ENCODE data around the gene ARR3.

DNA sequence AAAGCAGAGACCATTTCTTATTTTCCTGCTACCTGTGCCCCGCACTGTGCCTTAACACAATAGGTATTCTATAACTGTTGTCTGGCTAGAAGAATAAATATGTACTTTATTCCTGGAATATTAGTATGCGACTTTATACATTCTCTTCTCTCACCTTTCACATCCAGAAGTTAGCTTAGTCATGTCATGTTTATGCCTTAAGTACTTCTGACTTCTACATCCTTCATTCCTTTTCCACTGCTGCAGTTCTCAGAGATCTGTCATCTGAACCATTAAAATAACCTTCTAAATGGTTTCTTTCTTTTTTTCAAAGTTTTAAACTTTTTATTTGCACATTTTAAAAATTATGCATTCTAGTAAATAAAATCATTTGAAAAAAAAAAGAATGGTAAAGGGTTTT is 56.2 kb downstream of the ARR3 start:
- TF ChIP-seq, protein P1, sequence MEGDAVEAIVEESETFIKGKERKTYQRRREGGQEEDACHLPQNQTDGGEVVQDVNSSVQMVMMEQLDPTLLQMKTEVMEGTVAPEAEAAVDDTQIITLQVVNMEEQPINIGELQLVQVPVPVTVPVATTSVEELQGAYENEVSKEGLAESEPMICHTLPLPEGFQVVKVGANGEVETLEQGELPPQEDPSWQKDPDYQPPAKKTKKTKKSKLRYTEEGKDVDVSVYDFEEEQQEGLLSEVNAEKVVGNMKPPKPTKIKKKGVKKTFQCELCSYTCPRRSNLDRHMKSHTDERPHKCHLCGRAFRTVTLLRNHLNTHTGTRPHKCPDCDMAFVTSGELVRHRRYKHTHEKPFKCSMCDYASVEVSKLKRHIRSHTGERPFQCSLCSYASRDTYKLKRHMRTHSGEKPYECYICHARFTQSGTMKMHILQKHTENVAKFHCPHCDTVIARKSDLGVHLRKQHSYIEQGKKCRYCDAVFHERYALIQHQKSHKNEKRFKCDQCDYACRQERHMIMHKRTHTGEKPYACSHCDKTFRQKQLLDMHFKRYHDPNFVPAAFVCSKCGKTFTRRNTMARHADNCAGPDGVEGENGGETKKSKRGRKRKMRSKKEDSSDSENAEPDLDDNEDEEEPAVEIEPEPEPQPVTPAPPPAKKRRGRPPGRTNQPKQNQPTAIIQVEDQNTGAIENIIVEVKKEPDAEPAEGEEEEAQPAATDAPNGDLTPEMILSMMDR (conservative IDR thresholded peaks at IDR 0.05; ENCODE audit: low read depth, low read length): no peak
- no peak for TF ChIP-seq EZH2 (IDR thresholded peaks at IDR 0.05; ENCODE audit: borderline replicate concordance, low read depth, low read length, poor library complexity, severe bottlenecking)

Measured in A673 (cell line).